ENCODE data around the gene FOXL3.

Gene FOXL3

GRCh38 chr7:251446-252175 lies 38.4 kb upstream of the FOXL3 start:
- Histone ChIP-seq H3K79me2 (ENCODE audit: insufficient read depth, low read length) (no peaks in the 10 kb centered on the region), H3K36me3 (ENCODE audit: low read length) (no peaks in the 10 kb centered on the region)

GRCh38 chr7:252216-252965 lies 37.6 kb upstream of the FOXL3 start:
- Histone ChIP-seq H3K27me3 (ENCODE audit: low read length) (no peaks in the 10 kb centered on the region), H3F3A (ENCODE audit: insufficient read depth) (no peaks in the 10 kb centered on the region), H3K27ac (ENCODE audit: low read depth, low read length) (no peak overlapping the region), H2AFZ (ENCODE audit: low read depth, low read length, severe bottlenecking) (no peak overlapping the region), H3K9me3 (ENCODE audit: insufficient read depth, low read length) (no peaks in the 10 kb centered on the region), H3K4me3 (ENCODE audit: insufficient read depth, low read length, poor library complexity, severe bottlenecking) (no peak overlapping the region), H3K36me3 (ENCODE audit: low read length) (no peaks in the 10 kb centered on the region), H3K79me2 (ENCODE audit: insufficient read depth, low read length) (no peaks in the 10 kb centered on the region), H3K4me2 (ENCODE audit: low read depth, low read length, poor library complexity, severe bottlenecking) (no peak overlapping the region), H3K9me2 (replicated peaks; ENCODE audit: insufficient read depth, low read length) (no peaks in the 10 kb centered on the region), H3K9ac (ENCODE audit: low read length) (no peak overlapping the region), H4K20me1 (ENCODE audit: low read depth, low read length) (no peaks in the 10 kb centered on the region)
- TF ChIP-seq CTCF (IDR thresholded peaks at IDR 0.05; ENCODE audit: insufficient read depth, low read length, poor library complexity, severe bottlenecking): no peak
- TF ChIP-seq EZH2phosphoT487 (conservative IDR thresholded peaks at IDR 0.05; ENCODE audit: low read length): no peak

More at GRCh38 chr7:251446-252175, 38.4 kb upstream of the FOXL3 start:
- H4K20me1 ChIP-seq (ENCODE audit: low read depth, low read length): no peaks in the 10 kb centered on the region
- no peak overlapping the region for H3K9ac ChIP-seq (ENCODE audit: low read length)
- TF ChIP-seq CTCF (IDR thresholded peaks at IDR 0.05; ENCODE audit: insufficient read depth, low read length, poor library complexity, severe bottlenecking): no peak
- no peak for TF ChIP-seq EZH2phosphoT487 (conservative IDR thresholded peaks at IDR 0.05; ENCODE audit: low read length)
- H3K9me2 ChIP-seq (replicated peaks; ENCODE audit: insufficient read depth, low read length): no peaks in the 10 kb centered on the region
- H3K9me3 ChIP-seq (ENCODE audit: insufficient read depth, low read length): no peaks in the 10 kb centered on the region
- H3K4me2 ChIP-seq (ENCODE audit: low read depth, low read length, poor library complexity, severe bottlenecking): no peak overlapping the region
- no peak overlapping the region for H2AFZ ChIP-seq (ENCODE audit: low read depth, low read length, severe bottlenecking)
- no peaks in the 10 kb centered on the region for H3F3A ChIP-seq (ENCODE audit: insufficient read depth)
- no peaks in the 10 kb centered on the region for H3K27me3 ChIP-seq (ENCODE audit: low read length)
- H3K27ac ChIP-seq (ENCODE audit: low read depth, low read length): no peak overlapping the region
- no peak overlapping the region for H3K4me3 ChIP-seq (ENCODE audit: insufficient read depth, low read length, poor library complexity, severe bottlenecking)

GRCh38 chr7:252981-253380 lies 37.0 kb upstream of the FOXL3 start:
- Histone ChIP-seq H3K4me3 (ENCODE audit: insufficient read depth, low read length, poor library complexity, severe bottlenecking) (no peak overlapping the region), H3K79me2 (ENCODE audit: insufficient read depth, low read length) (no peaks in the 10 kb centered on the region), H3K27me3 (ENCODE audit: low read length) (no peaks in the 10 kb centered on the region), H2AFZ (ENCODE audit: low read depth, low read length, severe bottlenecking) (no peak overlapping the region), H3F3A (ENCODE audit: insufficient read depth) (no peaks in the 10 kb centered on the region), H3K27ac (ENCODE audit: low read depth, low read length) (no peak overlapping the region), H4K20me1 (ENCODE audit: low read depth, low read length) (no peaks in the 10 kb centered on the region), H3K9ac (ENCODE audit: low read length) (no peak overlapping the region), H3K9me2 (replicated peaks; ENCODE audit: insufficient read depth, low read length) (no peaks in the 10 kb centered on the region), H3K4me2 (ENCODE audit: low read depth, low read length, poor library complexity, severe bottlenecking) (no peak overlapping the region), H3K36me3 (ENCODE audit: low read length) (no peaks in the 10 kb centered on the region), H3K9me3 (ENCODE audit: insufficient read depth, low read length) (no peaks in the 10 kb centered on the region)
- TF ChIP-seq EZH2phosphoT487 (conservative IDR thresholded peaks at IDR 0.05; ENCODE audit: low read length) (no peak), CTCF (IDR thresholded peaks at IDR 0.05; ENCODE audit: insufficient read depth, low read length, poor library complexity, severe bottlenecking) (no peak)

Measured in SU-DHL-6 (cell line).